ENCODE measurements around the gene ANKRD9. TPM values are rescaled to one million over a fixed set of nuclear protein-coding genes. Genes with fewer than 3 reads are reported as not detected.
A peak's percentile ranks its signal among the peaks of the same experiment; 100 is the strongest.

Gene ANKRD9
- total RNA-seq, 1 donor from 2014 or later, result 158 TPM

GRCh38 chr14:102474934-102475333, 34.6 kb downstream of the ANKRD9 start:
- Histone ChIP-seq H3K36me3 (peaks cover 8% of the 10 kb centered on the region), H3K27ac (replicated peaks) (peak overlapping the region; percentile 82), H3K4me1 (peaks cover 24% of the 10 kb centered on the region), H3K4me3 (peak overlapping the region; percentile 3), H3K27me3 (ENCODE audit: low read depth) (no peaks in the 10 kb centered on the region), H3K9me3 (replicated peaks) (no peaks in the 10 kb centered on the region)
- DNase-seq, result peak; percentile 86
- no peak for TF ChIP-seq CTCF (IDR thresholded peaks at IDR 0.05; ENCODE audit: borderline replicate concordance)
- intact Hi-C loops (cut with micrococcal nuclease), result no loop called here

- Histone ChIP-seq H3K27me3 (ENCODE audit: low read depth) (no peaks in the 10 kb centered on the region), H3K27ac (replicated peaks) (no peak overlapping the region), H3K4me3 (no peak overlapping the region), H3K36me3 (peaks cover 8% of the 10 kb centered on the region), H3K9me3 (replicated peaks) (no peaks in the 10 kb centered on the region), H3K4me1 (peaks cover 16% of the 10 kb centered on the region)
- TF ChIP-seq CTCF (IDR thresholded peaks at IDR 0.05; ENCODE audit: borderline replicate concordance), result no peak
- DNase-seq, result no peak
- intact Hi-C loops (cut with micrococcal nuclease), result no loop called here
Measured at GRCh38 chr14:102473559-102473958, 36.0 kb downstream of the ANKRD9 start.

DNA sequence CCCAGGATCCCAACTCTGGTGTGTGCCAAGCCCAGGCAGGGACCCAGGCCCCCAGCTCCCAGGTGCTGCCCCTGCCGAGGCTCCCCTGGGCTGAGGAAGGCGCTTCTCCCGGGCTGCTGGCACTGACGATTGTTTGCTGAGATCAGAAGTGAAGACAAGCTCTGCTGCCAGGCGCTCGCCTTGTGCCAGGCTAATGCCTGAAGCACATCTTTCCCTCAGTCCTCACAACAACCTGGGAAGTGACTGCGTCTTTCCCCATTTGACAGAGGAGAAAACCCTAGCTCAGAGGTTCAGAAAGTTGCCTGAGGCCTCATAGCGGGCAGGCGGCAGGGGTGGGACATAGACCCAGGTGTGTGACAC, 36.8 kb downstream of the ANKRD9 start:
- no peak for DNase-seq
- Histone ChIP-seq H3K9me3 (replicated peaks) (no peaks in the 10 kb centered on the region), H3K27me3 (ENCODE audit: low read depth) (no peaks in the 10 kb centered on the region), H3K36me3 (peaks cover 9% of the 10 kb centered on the region), H3K27ac (replicated peaks) (no peak overlapping the region), H3K4me1 (peaks cover 16% of the 10 kb centered on the region), H3K4me3 (no peak overlapping the region)
- intact Hi-C loops (cut with micrococcal nuclease), result no loop called here
- no peak for TF ChIP-seq CTCF (IDR thresholded peaks at IDR 0.05; ENCODE audit: borderline replicate concordance)

GRCh38 chr14:102471921-102472790, 37.4 kb downstream of the ANKRD9 start:
- Histone ChIP-seq H3K9me3 (replicated peaks) (no peaks in the 10 kb centered on the region), H3K4me3 (no peak overlapping the region), H3K36me3 (peaks cover 13% of the 10 kb centered on the region), H3K27ac (replicated peaks) (no peak overlapping the region), H3K4me1 (peaks cover 16% of the 10 kb centered on the region), H3K27me3 (ENCODE audit: low read depth) (no peaks in the 10 kb centered on the region)
- TF ChIP-seq CTCF (IDR thresholded peaks at IDR 0.05; ENCODE audit: borderline replicate concordance), result no peak
- intact Hi-C loops (cut with micrococcal nuclease), result no loop called here
- no peak for DNase-seq

GRCh38 chr14:102469261-102469660, 40.3 kb downstream of the ANKRD9 start:
- no peaks in the 10 kb centered on the region for H3K9me3 ChIP-seq (replicated peaks)
- no peak for DNase-seq
- intact Hi-C loops (cut with micrococcal nuclease), result no loop called here
- H3K4me3 ChIP-seq, result no peak overlapping the region
- no peaks in the 10 kb centered on the region for H3K27me3 ChIP-seq (ENCODE audit: low read depth)
- no peaks in the 10 kb centered on the region for H3K4me1 ChIP-seq
- peaks cover 34% of the 10 kb centered on the region for H3K36me3 ChIP-seq
- H3K27ac ChIP-seq (replicated peaks), result no peak overlapping the region
- TF ChIP-seq CTCF (IDR thresholded peaks at IDR 0.05; ENCODE audit: borderline replicate concordance), result no peak

All from left ventricle myocardium inferior (tissue), 1 donor.